K562 (cell line): Measurements from ENCODE around the gene TCF15. TPM values are rescaled to one million over a fixed set of nuclear protein-coding genes. Genes with fewer than 3 reads are reported as not detected.
A peak's percentile ranks its signal among the peaks of the same experiment; 100 is the strongest.

Experiments used
- ATAC-seq: fragments of 200-7000 bp; cut with Tn5 transposase; 3 replicates; pipeline ENCODE4 v1.9.1; 2020; ENCODE audit warnings: moderate library complexity
- BruUV-seq: library from RNA; stranded (reverse); fragments of 400-500 nt; replicated peaks from 2 replicates; lab custom pipeline; 2021; lab: Mats Ljungman, UMichigan
- CTCF ChIA-PET: fragments of 300-600 bp; formaldehyde crosslinking; extraction: SDS; loops from one replicate; lab custom pipeline; 2021; ENCODE audit warnings: low intra/inter-chr PET ratio; lab: Yijun Ruan, JAX
- POLR2A ChIA-PET: fragments of 300-600, 350-650 bp; sonication (Branson Sonifier 250); formaldehyde crosslinking; extraction: SDS; loops from one replicate; lab custom pipeline; 2021; ENCODE audit warnings: antibody characterized with exemption, inconsistent platforms; lab: Yijun Ruan, JAX
- DNase-seq, 4 experiments: peaks; one replicate each; pipeline versions ENCODE4 v3.0.0 to v3.0.0-alpha.2; 2011 to 2018; ENCODE audit warnings: low spot score in 3 of 4, mixed read lengths in 3 of 4; ENCODE audit errors: extremely low read depth in 1 of 4
- FAIRE-seq: peaks from 2 replicates; lab custom pipeline; 2011; peaks lifted over from hg19 to GRCh38; lab: Jason Lieb, UNC
- H2AFZ ChIP-seq: 2 replicates; pipeline ENCODE4 v1.6.0; 2011; ENCODE audit warnings: low read depth, low read length, control low read depth, inconsistent platforms
- H3K27ac ChIP-seq: fragments of 200-600 bp; 3 replicates; pipeline ENCODE4 v1.8.0; 2011; ENCODE audit warnings: low read depth, mild to moderate bottlenecking, control low read depth, inconsistent platforms, low read length, moderate library complexity, mixed read lengths; ENCODE audit errors: extremely low read depth
- H3K27me3 ChIP-seq, 2 experiments: fragments of 300-600 bp in 1 of 2; 2 replicates in 1 of 2; 3 replicates in 1 of 2; pipeline versions ENCODE4 v1.6.0 to v1.8.0; 2011; ENCODE audit warnings: inconsistent platforms in 2 of 2, low read length in 2 of 2, mild to moderate bottlenecking in 1 of 2, mixed read lengths in 1 of 2, moderate library complexity in 1 of 2; ENCODE audit not compliant: control insufficient read depth in 2 of 2, insufficient read depth in 2 of 2
- H3K36me3 ChIP-seq: fragments of 300-600 bp; 3 replicates; pipeline ENCODE4 v1.8.0; 2011; ENCODE audit warnings: mild to moderate bottlenecking, low read length, inconsistent platforms; ENCODE audit not compliant: control insufficient read depth, insufficient read depth
- H3K4me1 ChIP-seq, 2 experiments: fragments of 200-600 bp in 1 of 2; replicated peaks in 1 of 2; 2 replicates in 1 of 2; 3 replicates in 1 of 2; pipeline versions ENCODE4 v1.5.1 to v1.8.0; 2011; ENCODE audit warnings: inconsistent platforms in 2 of 2, low read length in 2 of 2, mild to moderate bottlenecking in 1 of 2, mixed read lengths in 1 of 2, moderate library complexity in 1 of 2; ENCODE audit not compliant: control insufficient read depth in 2 of 2, insufficient read depth in 2 of 2
- H3K4me2 ChIP-seq: 2 replicates; pipeline ENCODE4 v1.6.1; 2011; ENCODE audit warnings: low read length, control low read depth, inconsistent platforms, mixed read lengths; ENCODE audit not compliant: insufficient read depth
- H3K4me3 ChIP-seq: fragments of 200-600 bp; sonication (generic), shearing (Covaris generic); 2 replicates; pipeline ENCODE4 v1.5.1; 2016; ENCODE audit warnings: control low read depth, inconsistent platforms
- H3K79me2 ChIP-seq: fragments of 200-600 bp; 3 replicates; pipeline ENCODE4 v1.8.0; 2011; ENCODE audit warnings: low read length, inconsistent platforms; ENCODE audit not compliant: control insufficient read depth, insufficient read depth
- H3K9ac ChIP-seq, 2 experiments: 2 replicates each; pipeline versions ENCODE4 v1.6.0 to v1.6.1; 2011; ENCODE audit warnings: low read depth in 2 of 2, low read length in 2 of 2, control low read depth in 1 of 2, inconsistent platforms in 1 of 2, mild to moderate bottlenecking in 1 of 2, mixed read lengths in 1 of 2; ENCODE audit not compliant: insufficient read depth in 1 of 2
- H3K9me1 ChIP-seq: one replicate; pipeline ENCODE4 v1.6.0; 2011; ENCODE audit warnings: inconsistent platforms, mild to moderate bottlenecking, low read length, moderate library complexity; ENCODE audit not compliant: control insufficient read depth, insufficient read depth
- H3K9me3 ChIP-seq: replicated peaks from 2 replicates; pipeline ENCODE4 v1.5.1; 2011; ENCODE audit warnings: low read depth, low read length, inconsistent platforms; ENCODE audit not compliant: control insufficient read depth, insufficient read depth
- H4K20me1 ChIP-seq: replicated peaks from 2 replicates; pipeline ENCODE4 v1.6.1; 2011; ENCODE audit warnings: low read length, inconsistent platforms, mixed read lengths; ENCODE audit not compliant: control insufficient read depth, insufficient read depth
- CAMTA2 ChIP-seq: fragments of 250-450 bp; sonication (Bioruptor Pico); conservative IDR thresholded peaks from 2 replicates; pipeline ENCODE4 v1.5.1; 2022
- CC2D1A ChIP-seq: fragments of 450-650 bp; IDR thresholded peaks from 2 replicates; pipeline ENCODE4 v1.6.1; 2017; ENCODE audit warnings: mild to moderate bottlenecking
- COPS2 ChIP-seq: fragments of 450-650 bp; conservative IDR thresholded peaks from 2 replicates; pipeline ENCODE4 v1.6.1; 2016; ENCODE audit warnings: mild to moderate bottlenecking, moderate library complexity
- GTF2A2 ChIP-seq: IDR thresholded peaks from 2 replicates; pipeline ENCODE4 v1.6.1; 2016; ENCODE audit warnings: mild to moderate bottlenecking, missing genetic modification characterization, missing compliant biosample characterization
- ILK ChIP-seq: fragments of 450-650 bp; IDR thresholded peaks from 2 replicates; pipeline ENCODE4 v1.6.1; 2016; ENCODE audit warnings: missing genetic modification characterization, low read depth, mild to moderate bottlenecking, missing compliant biosample characterization, moderate library complexity, borderline replicate concordance
- MAFF ChIP-seq: IDR thresholded peaks from 2 replicates; pipeline ENCODE4 v1.6.1; 2012; ENCODE audit warnings: low read length, improper control_type of control experiment
- MYC ChIP-seq, 2 experiments: fragments of 250-450 bp in 1 of 2; sonication (Bioruptor Pico) in 1 of 2; IDR thresholded peaks; 2 replicates each; pipeline versions ENCODE4 v1.5.1 to v1.6.1; 2012 to 2021; ENCODE audit warnings: low read depth in 2 of 2, borderline replicate concordance in 1 of 2, improper control_type of control experiment in 1 of 2, low read length in 1 of 2, mild to moderate bottlenecking in 1 of 2, moderate library complexity in 1 of 2
- POLR3A ChIP-seq: IDR thresholded peaks from 2 replicates; pipeline ENCODE4 v1.6.1; 2011; ENCODE audit warnings: borderline replicate concordance, mild to moderate bottlenecking, moderate library complexity; ENCODE audit not compliant: insufficient read length, insufficient read depth; ENCODE audit errors: extremely low read depth
- SMARCA4 ChIP-seq: fragments of 450-650 bp; IDR thresholded peaks from 2 replicates; pipeline ENCODE4 v1.6.1; 2016
- TAL1 ChIP-seq: fragments of 450-650 bp; IDR thresholded peaks from 2 replicates; pipeline ENCODE4 v1.6.1; 2016; ENCODE audit warnings: mild to moderate bottlenecking
- TCFL5 ChIP-seq: fragments of 250-450 bp; sonication (Bioruptor Pico); conservative IDR thresholded peaks from 2 replicates; pipeline ENCODE4 v1.6.1; 2021; ENCODE audit warnings: mild to moderate bottlenecking, moderate library complexity, matching md5 sums
- TEAD2 ChIP-seq: fragments of 450-650 bp; IDR thresholded peaks from 2 replicates; pipeline ENCODE4 v1.6.1; 2016; ENCODE audit warnings: missing genetic modification characterization, control low read depth, missing compliant biosample characterization
- ZFP1 ChIP-seq: fragments of 450-650 bp; formaldehyde crosslinking; IDR thresholded peaks from 2 replicates; pipeline ENCODE4 v1.4.0; 2020; ENCODE audit warnings: mild to moderate bottlenecking, mixed read lengths
- ZFP36 ChIP-seq: fragments of 150-350 bp; IDR thresholded peaks from 2 replicates; pipeline ENCODE4 v1.6.1; 2018; ENCODE audit warnings: low read length, low read depth; ENCODE audit not compliant: partially characterized antibody
- whole genome bisulfite sequencing: fragments of 100-300 bp; shearing (Covaris generic); methylation state at CpG from one replicate; pipeline ENCODE4 v1.1.6; 2016; ENCODE audit warnings: low coverage, mixed read lengths; ENCODE audit not compliant: insufficient coverage; ENCODE audit errors: missing lambda C conversion rate; 5-methylcytosine and 5-hydroxymethylcytosine counted together
- in situ Hi-C: fragments of 300-500 bp; cut with MboI; formaldehyde crosslinking; loops from 4 replicates; pipeline ENCODE4 v1.15.0; 2018; ENCODE audit warnings: inconsistent platforms, mixed read lengths
- intact Hi-C: fragments of 100-400 bp; cut with micrococcal nuclease; formaldehyde crosslinking; loops from 2 replicates; pipeline ENCODE4 v1.14.2; 2022
- polyA plus RNA-seq, 8 experiments: library from polyadenylated mRNA; depleted of rRNA in 4 of 8; stranded (reverse) in 5 of 8; unstranded in 3 of 8; fragments of >200 nt; fragmentation: Nextera tagmentation in 2 of 8; fragmentation: Illumina TruSeq in 1 of 8; extraction: Ambion mirVana in 2 of 8; extraction: Trizol in 1 of 8; gene quantifications; 2 replicates each; pipeline versions ENCODE4 v1.2.1 to v1.2.3, GENCODE V29; 2011 to 2014; ENCODE audit warnings: inconsistent platforms in 1 of 8, missing spikeins in 1 of 8
- total RNA-seq, 7 experiments: library from RNA; depleted of rRNA in 6 of 7; stranded (reverse); fragments of >200 nt in 6 of 7; fragmentation: Illumina TruSeq in 2 of 7; extraction: Trizol in 2 of 7; gene quantifications; 2 replicates each; pipeline versions ENCODE4 v1.2.1 to v1.2.3, GENCODE V29; 2011 to 2021; ENCODE audit warnings: low replicate concordance in 1 of 7
- TF ChIP-seq, protein P1 (sequence below), 2 experiments: fragments of 450-650 bp in 1 of 2; sonication (generic) in 1 of 2; formaldehyde crosslinking in 1 of 2; IDR thresholded peaks in 1 of 2; conservative IDR thresholded peaks in 1 of 2; 2 replicates each; pipeline versions ENCODE4 v1.6.1 to v1.8.1; 2016 to 2023; ENCODE audit warnings: mild to moderate bottlenecking in 2 of 2, moderate library complexity in 2 of 2, inconsistent platforms in 1 of 2, missing genetic modification reagents in 1 of 2
- TF ChIP-seq, protein P2 (sequence below): sonication (generic); formaldehyde crosslinking; IDR thresholded peaks from 2 replicates; pipeline ENCODE4 v1.8.0; 2022; ENCODE audit warnings: mild to moderate bottlenecking, low read depth, missing genetic modification reagents

TCF15 gene
- total and polyA plus RNA-seq, 9 of the 15 experiments (the other 6 are each of a cell fraction or from before 2014, with no cell fraction given) = 0.04 to 5.0 (median 1.2) TPM

DNA sequence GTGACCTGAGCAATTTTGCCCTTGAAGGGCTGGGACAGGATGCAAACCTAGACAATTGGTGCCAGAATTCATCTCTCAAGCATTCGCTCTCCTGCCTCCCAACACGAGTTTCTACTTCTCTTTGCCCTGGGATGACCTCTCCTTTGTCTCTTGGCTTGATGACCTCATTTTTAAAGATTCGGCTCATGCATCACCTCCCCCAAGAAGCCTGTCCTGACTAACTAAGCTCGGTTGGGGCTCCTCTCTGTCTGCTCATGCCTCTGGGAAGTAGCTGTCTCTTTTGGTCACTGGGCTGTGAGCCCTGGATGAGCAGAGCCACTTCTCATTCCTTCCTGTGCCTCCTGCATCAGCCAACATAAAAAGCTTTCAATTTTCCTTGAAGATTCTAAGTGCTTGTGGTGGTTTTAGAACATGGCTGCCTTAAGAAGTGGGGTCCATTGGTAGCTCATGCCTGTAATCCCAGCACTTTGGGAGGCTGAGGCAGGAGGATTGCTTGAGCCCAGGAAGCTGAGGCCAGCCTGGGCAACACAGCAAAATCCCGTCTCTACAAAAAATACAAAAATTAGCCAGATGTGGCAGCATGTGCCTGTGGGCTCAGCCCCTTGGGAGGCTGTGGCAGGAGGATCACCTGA lies 11.1 kb upstream of the TCF15 start (continued):
- TF ChIP-seq ZFP36 (peak; percentile 89), TEAD2 (tag) (no peak), CAMTA2 (CRISPR knock-in tag) (no peak), POLR3A (no peak), GTF2A2 (tag) (no peak), ZFP1 (no peak), TAL1 (no peak)
- TF ChIP-seq, protein P1, sequence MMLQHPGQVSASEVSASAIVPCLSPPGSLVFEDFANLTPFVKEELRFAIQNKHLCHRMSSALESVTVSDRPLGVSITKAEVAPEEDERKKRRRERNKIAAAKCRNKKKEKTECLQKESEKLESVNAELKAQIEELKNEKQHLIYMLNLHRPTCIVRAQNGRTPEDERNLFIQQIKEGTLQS (IDR thresholded peaks at IDR 0.05) = peak; percentile 81
- TF ChIP-seq, protein P1 (CRISPR knock-in tag; conservative IDR thresholded peaks at IDR 0.05) = no peak
- TF ChIP-seq, protein P2, sequence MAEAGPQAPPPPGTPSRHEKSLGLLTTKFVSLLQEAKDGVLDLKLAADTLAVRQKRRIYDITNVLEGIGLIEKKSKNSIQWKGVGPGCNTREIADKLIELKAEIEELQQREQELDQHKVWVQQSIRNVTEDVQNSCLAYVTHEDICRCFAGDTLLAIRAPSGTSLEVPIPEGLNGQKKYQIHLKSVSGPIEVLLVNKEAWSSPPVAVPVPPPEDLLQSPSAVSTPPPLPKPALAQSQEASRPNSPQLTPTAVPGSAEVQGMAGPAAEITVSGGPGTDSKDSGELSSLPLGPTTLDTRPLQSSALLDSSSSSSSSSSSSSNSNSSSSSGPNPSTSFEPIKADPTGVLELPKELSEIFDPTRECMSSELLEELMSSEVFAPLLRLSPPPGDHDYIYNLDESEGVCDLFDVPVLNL (CRISPR knock-in tag) = no peak

DNA sequence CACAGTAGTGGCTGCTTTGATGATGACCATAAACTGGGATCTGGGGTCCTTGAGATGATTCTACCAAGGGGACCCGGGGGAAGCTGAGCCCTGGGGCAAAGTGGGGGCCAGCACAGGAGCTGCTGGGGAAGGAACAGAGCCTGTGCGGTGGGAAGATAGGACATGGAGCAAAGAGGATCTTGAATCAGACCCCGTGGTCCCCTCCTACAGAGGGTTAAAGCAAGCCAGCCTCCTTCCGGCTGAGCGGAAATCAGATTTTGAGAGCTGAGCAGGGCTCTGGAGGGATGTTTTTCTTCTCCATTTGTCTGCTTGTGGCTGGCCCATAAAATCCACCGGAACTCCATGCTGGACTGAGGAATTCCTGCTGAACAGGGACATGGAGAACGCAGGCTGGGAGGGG lies 10.1 kb upstream of the TCF15 start:
- Histone ChIP-seq H3K9ac (no peak overlapping the region; a peak in 1 of 4 replicates), H3K4me3 (no peak overlapping the region), H3K27me3 (no peaks in the 10 kb centered on the region), H3K27ac (no peak overlapping the region), H3K36me3 (no peaks in the 10 kb centered on the region), H3K79me2 (no peaks in the 10 kb centered on the region), H3K4me2 (no peak overlapping the region), H4K20me1 (no peaks in the 10 kb centered on the region), H3K4me1 (peaks cover 4 to 7% of the 10 kb centered on the region in 2 experiments; a peak in 2 of 5 replicates), H2AFZ (no peak overlapping the region), H3K9me3 (no peaks in the 10 kb centered on the region), H3K9me1 (no peaks in the 10 kb centered on the region)
- no TSS peak for BruUV-seq
- in situ Hi-C loops = no loop called here
- WGBS = 12% methylated on average over 6 of the region's 7 CpGs
- ChIA-PET POLR2A (no interaction called here), CTCF (no interaction called here)
- intact Hi-C loops = no loop called here
- TF ChIP-seq MYC (IDR thresholded peaks at IDR 0.05; ENCODE audit: low read depth, low read length) = no peak
- no peak for TF ChIP-seq MYC (CRISPR knock-in tag; IDR thresholded peaks at IDR 0.05; ENCODE audit: borderline replicate concordance, low read depth)
- no peak for TF ChIP-seq CC2D1A
- TF ChIP-seq COPS2 = no peak
- TF ChIP-seq TCFL5 (CRISPR knock-in tag) = no peak
- no peak for TF ChIP-seq SMARCA4
- no peak for TF ChIP-seq ILK (tag)
- no peak for TF ChIP-seq MAFF
- DNase-seq (no peak), FAIRE-seq (no peak), ATAC-seq (no peak)
